Adrenal gland (tissue), 12 donors: Measurements from ENCODE around the gene MARK2. TPM values are rescaled to one million over a fixed set of nuclear protein-coding genes. Genes with fewer than 3 reads are reported as not detected.

Experiments used
- DNase-seq, 7 donors: peaks; one replicate each; pipeline ENCODE4 v3.0.0-alpha.2; 2019 to 2020
- H3K27ac ChIP-seq, 5 donors: fragments of 200-600 bp; sonication (generic) in 4 of 5; 1 replicate in 3 of 5; 2 replicates in 2 of 5; pipeline versions ENCODE4 v1.5.1 to v1.8.0; 2016 to 2020; ENCODE audit warnings: mild to moderate bottlenecking in 1 of 5
- H3K27me3 ChIP-seq: fragments of 200-600 bp; 2 replicates; pipeline ENCODE4 v1.8.0; 2021
- H3K36me3 ChIP-seq, 2 donors: fragments of 200-600 bp; replicated peaks in 1 of 2; 1 replicate in 1 of 2; 2 replicates in 1 of 2; pipeline versions ENCODE4 v1.5.1 to v1.8.0; 2018 to 2022
- H3K4me1 ChIP-seq, 2 donors: fragments of 200-600 bp; replicated peaks in 1 of 2; 1 replicate in 1 of 2; 2 replicates in 1 of 2; pipeline versions ENCODE4 v1.5.1 to v1.8.0; 2018 to 2021
- H3K4me3 ChIP-seq, 4 donors: fragments of 200-600 bp; sonication (generic) in 3 of 4; one replicate each; pipeline ENCODE4 v1.5.1; 2016 to 2018
- H3K9me3 ChIP-seq, 3 donors: fragments of 200-600 bp; sonication (generic) in 1 of 3; replicated peaks in 1 of 3; 1 replicate in 2 of 3; 2 replicates in 1 of 3; pipeline versions ENCODE4 v1.5.1 to v1.8.0; 2016 to 2021
- POLR2A ChIP-seq, 2 donors: fragments of 450-650 bp; IDR thresholded peaks; one replicate each; pipeline ENCODE4 v1.6.1; 2017; ENCODE audit warnings: antibody characterized with exemption in 2 of 2, mild to moderate bottlenecking in 2 of 2, moderate library complexity in 1 of 2
- WGBS, 4 donors: extraction: QIAGEN DNeasy Blood & Tissue Kit in 2 of 4; methylation state at CpG; one replicate each; pipeline versions ENCODE4 v1.1.5 to v1.1.7; 2013 to 2017; 5-methylcytosine and 5-hydroxymethylcytosine counted together
- intact Hi-C, 2 donors: fragments of 100-400 bp; cut with DNase I; formaldehyde crosslinking; loops; one replicate each; pipeline versions ENCODE4 v1.14.1 to v1.15.0; 2022 to 2023
- polyA plus RNA-seq, 3 donors: library from polyadenylated mRNA; stranded (reverse); fragments of 200-250 nt in 2 of 3; fragments of 350-450 nt in 1 of 3; fragmentation: Illumina TruSeq in 1 of 3; extraction: RNeasy Lipid Tissue Mini Kit (QIAGEN cat#74804) in 1 of 3; gene quantifications; one replicate each; pipeline ENCODE4 v1.2.3, GENCODE V29; 2013 to 2014
- small RNA-seq, 2 donors: library from RNA; depleted of rRNA; stranded (forward); fragments of <200 nt; gene quantifications; one replicate each; pipeline ENCODE3, GENCODE V24; 2016
- total RNA-seq, 9 donors: library from RNA; depleted of rRNA in 4 of 9; stranded (reverse); fragments of >200 nt in 4 of 9; fragments of 120-200 nt in 1 of 9; fragmentation: NEBNext Ultra II Directional in 1 of 9; extraction: Animal tissue kit (Norgen Biotek cat#: 25700) in 1 of 9; gene quantifications; one replicate each; pipeline versions ENCODE4 v1.1.0 to v1.2.4, GENCODE V29; 2013 to 2023
- TF ChIP-seq, protein P1 (sequence below), 6 experiments: fragments of 450-650 bp in 4 of 6; fragments of 200-600 bp in 2 of 6; sonication (generic) in 1 of 6; IDR thresholded peaks; 1 replicate in 5 of 6; 2 replicates in 1 of 6; pipeline versions ENCODE4 v1.5.1 to v1.8.0; 2016 to 2021; ENCODE audit warnings: antibody characterized with exemption in 6 of 6, mild to moderate bottlenecking in 2 of 6, moderate library complexity in 1 of 6
- donor health status: healthy with polysubstance abuse.
- donor health status: Bipolar disorder and iron deficiency.
- donor health status: DM: yes; HTN: yes; CAD: no.
- donor health status: DM: no; HTN: no; CAD: no.
- donor health status: DM: no; HTN: no; CAD: no.
- donor health status: DM: yes; HTN: yes; CAD: no.

MARK2 gene
- total and polyA plus RNA-seq, 12 donors = 7.3 to 39.7 (median 31.6) TPM

DNA sequence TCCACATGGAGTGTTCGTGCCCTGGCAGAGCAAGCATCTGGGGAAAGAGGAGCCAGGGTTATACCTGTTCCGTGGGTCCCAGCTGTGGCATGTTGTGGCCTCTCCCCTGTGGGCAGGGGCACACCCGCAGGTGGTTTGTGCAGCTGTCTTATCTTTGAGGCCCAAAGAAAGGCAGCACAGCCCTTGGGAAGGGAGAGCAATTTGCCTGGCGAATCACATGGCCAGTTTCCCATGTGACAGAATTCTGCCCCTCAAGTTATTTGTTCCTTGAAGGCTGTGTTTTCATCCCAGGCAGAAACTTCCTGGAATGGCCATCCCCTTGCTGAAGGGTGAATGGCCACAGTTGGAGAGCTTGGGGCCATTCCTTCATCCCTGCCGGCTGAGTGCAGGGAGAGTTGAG, 119.1 kb downstream of the MARK2 start:
- no peak for TF ChIP-seq POLR2A (IDR thresholded peaks at IDR 0.05)
- TF ChIP-seq, protein P1, sequence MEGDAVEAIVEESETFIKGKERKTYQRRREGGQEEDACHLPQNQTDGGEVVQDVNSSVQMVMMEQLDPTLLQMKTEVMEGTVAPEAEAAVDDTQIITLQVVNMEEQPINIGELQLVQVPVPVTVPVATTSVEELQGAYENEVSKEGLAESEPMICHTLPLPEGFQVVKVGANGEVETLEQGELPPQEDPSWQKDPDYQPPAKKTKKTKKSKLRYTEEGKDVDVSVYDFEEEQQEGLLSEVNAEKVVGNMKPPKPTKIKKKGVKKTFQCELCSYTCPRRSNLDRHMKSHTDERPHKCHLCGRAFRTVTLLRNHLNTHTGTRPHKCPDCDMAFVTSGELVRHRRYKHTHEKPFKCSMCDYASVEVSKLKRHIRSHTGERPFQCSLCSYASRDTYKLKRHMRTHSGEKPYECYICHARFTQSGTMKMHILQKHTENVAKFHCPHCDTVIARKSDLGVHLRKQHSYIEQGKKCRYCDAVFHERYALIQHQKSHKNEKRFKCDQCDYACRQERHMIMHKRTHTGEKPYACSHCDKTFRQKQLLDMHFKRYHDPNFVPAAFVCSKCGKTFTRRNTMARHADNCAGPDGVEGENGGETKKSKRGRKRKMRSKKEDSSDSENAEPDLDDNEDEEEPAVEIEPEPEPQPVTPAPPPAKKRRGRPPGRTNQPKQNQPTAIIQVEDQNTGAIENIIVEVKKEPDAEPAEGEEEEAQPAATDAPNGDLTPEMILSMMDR (IDR thresholded peaks at IDR 0.05) = no peak
- H3K36me3 ChIP-seq = peaks cover 0 to 30% of the 10 kb centered on the region in 2 donors

More for the DNA sequence above, 119.1 kb downstream of the MARK2 start:
- H3K4me1 ChIP-seq = no peaks in the 10 kb centered on the region
- 85 to 96% (median 93%) methylated on average over 4 to 5 of the region's 5 CpGs for WGBS, 4 donors
- no peak overlapping the region for H3K27ac ChIP-seq
- DNase-seq = no peak
- H3K27me3 ChIP-seq = no peaks in the 10 kb centered on the region
- no peaks in the 10 kb centered on the region for H3K9me3 ChIP-seq
- intact Hi-C loops = no loop called here
- H3K4me3 ChIP-seq = no peak overlapping the region

Small RNAs within 50 kb of the gene (small RNA-seq; reads per million reads assigned to genes)
- gene AP006289.1 = 0 reads per million in 2 donors
- gene RN7SL596P = 0 reads per million in 2 donors
- gene RNU6-1306P = 0 reads per million in 2 donors

Other genes starting within 250 kb of the MARK2 start
- gene PLAAT3, start 224.7 kb upstream of the MARK2 start, total RNA-seq = 10 to 100 TPM; 31.8 to 79.7 (median 59.2) TPM
- gene PLAAT3, start 224.7 kb upstream of the MARK2 start, polyA plus RNA-seq = 100 to 1,000 TPM in 1 of 3 donors, 10 to 100 TPM in 2; 34.8 to 138 (median 41.1) TPM
- gene ATL3, start 167.7 kb upstream of the MARK2 start, total RNA-seq = 100 to 1,000 TPM in 1 of 9 donors, 10 to 100 TPM in 8; 27.5 to 110 (median 70.3) TPM
- 10 to 100 TPM; 12.3 to 33.6 (median 13.3) TPM for gene ATL3, start 167.7 kb upstream of the MARK2 start, polyA plus RNA-seq
- 100 to 1,000 TPM in 4 of 9 donors, 10 to 100 TPM in 5; 44.8 to 174 (median 95.6) TPM for gene RTN3, start 157.6 kb upstream of the MARK2 start, total RNA-seq
- 100 to 1,000 TPM in 1 of 3 donors, 10 to 100 TPM in 2; 42.5 to 117 (median 83.2) TPM for gene RTN3, start 157.6 kb upstream of the MARK2 start, polyA plus RNA-seq
- gene ZFTA, start 70.3 kb upstream of the MARK2 start, total RNA-seq = 10 to 100 TPM in 8 of 9 donors, 1 to 10 TPM in 1; 8.1 to 20.2 (median 15.2) TPM
- gene ZFTA, start 70.3 kb upstream of the MARK2 start, polyA plus RNA-seq = 10 to 100 TPM in 2 of 3 donors, 1 to 10 TPM in 1; 3.6 to 15.9 (median 10.3) TPM
- 10 to 100 TPM in 8 of 9 donors, 1 to 10 TPM in 1; 9.3 to 18.1 (median 11.0) TPM for gene SPINDOC, start 25.7 kb upstream of the MARK2 start, total RNA-seq
- 10 to 100 TPM in 1 of 3 donors, 1 to 10 TPM in 2; 4.5 to 19.2 (median 9.8) TPM for gene SPINDOC, start 25.7 kb upstream of the MARK2 start, polyA plus RNA-seq
- 1 to 10 TPM in 6 of 9 donors, under 1 TPM in 1, not detected in 2; 0.52 to 1.8 (median 1.2) TPM for gene RCOR2, start 78.1 kb downstream of the MARK2 start, total RNA-seq
- 1 to 10 TPM in 1 of 3 donors, under 1 TPM in 2; 0.33 to 4.5 (median 0.64) TPM for gene RCOR2, start 78.1 kb downstream of the MARK2 start, polyA plus RNA-seq
- gene NAA40, start 99.9 kb downstream of the MARK2 start, total RNA-seq = 10 to 100 TPM; 11.6 to 61.3 (median 19.7) TPM
- gene NAA40, start 99.9 kb downstream of the MARK2 start, polyA plus RNA-seq = 10 to 100 TPM; 13.0 to 37.0 (median 29.7) TPM
- gene COX8A, start 135.5 kb downstream of the MARK2 start, total RNA-seq = 100 to 1,000 TPM; 390 to 690 (median 446) TPM
- gene COX8A, start 135.5 kb downstream of the MARK2 start, polyA plus RNA-seq = 100 to 1,000 TPM; 279 to 810 (median 358) TPM
- 10 to 100 TPM; 41.4 to 93.7 (median 66.8) TPM for gene OTUB1, start 147.3 kb downstream of the MARK2 start, total RNA-seq
- gene OTUB1, start 147.3 kb downstream of the MARK2 start, polyA plus RNA-seq = 10 to 100 TPM; 59.7 to 70.6 (median 60.5) TPM
- 10 to 100 TPM in 1 of 9 donors, 1 to 10 TPM in 2, under 1 TPM in 2, not detected in 4; 0.33 to 11.1 (median 4.0) TPM for gene FLRT1, start 196.8 kb downstream of the MARK2 start, total RNA-seq
- gene FLRT1, start 196.8 kb downstream of the MARK2 start, polyA plus RNA-seq = 1 to 10 TPM in 2 of 3 donors, under 1 TPM in 1; 0.54 to 5.0 (median 2.4) TPM